Fibroblast of skin of right quadriceps (primary cell): ENCODE results near the gene BAHCC1.

Experiments
- DNase-seq: peaks from one replicate; pipeline ENCODE4 v3.0.0-alpha.2; 2013

Gene BAHCC1

GRCh38 chr17:81387100-81388090 is 7.9 kb upstream of the BAHCC1 start:
- DNase-seq: peak; percentile 82

- DNase-seq: no peak
Measured at GRCh38 chr17:81388091-81388611, 7.1 kb upstream of the BAHCC1 start.

- DNase-seq: no peak
Measured at GRCh38 chr17:81388612-81389367, 6.5 kb upstream of the BAHCC1 start.

DNA sequence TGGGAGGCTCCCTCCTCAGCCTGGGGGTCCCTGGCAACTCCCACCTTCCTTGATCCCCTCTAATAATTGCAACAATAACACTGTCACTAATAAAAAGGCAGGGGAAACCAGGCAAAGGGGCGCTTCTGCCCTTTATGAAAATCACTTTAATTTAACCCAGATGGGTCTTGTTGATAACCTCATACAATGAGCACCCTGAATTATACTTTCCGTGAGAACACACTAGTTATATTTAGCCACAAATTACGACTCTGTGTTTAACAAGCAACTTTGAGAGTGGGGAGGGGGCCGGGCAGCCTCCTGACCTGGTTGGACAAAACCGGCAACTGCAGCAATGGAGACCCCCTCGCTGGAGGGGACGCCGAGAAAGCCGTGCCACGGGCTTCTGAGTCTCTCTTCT is 5.7 kb upstream of the BAHCC1 start:
- peak; percentile 58 for DNase-seq

DNA sequence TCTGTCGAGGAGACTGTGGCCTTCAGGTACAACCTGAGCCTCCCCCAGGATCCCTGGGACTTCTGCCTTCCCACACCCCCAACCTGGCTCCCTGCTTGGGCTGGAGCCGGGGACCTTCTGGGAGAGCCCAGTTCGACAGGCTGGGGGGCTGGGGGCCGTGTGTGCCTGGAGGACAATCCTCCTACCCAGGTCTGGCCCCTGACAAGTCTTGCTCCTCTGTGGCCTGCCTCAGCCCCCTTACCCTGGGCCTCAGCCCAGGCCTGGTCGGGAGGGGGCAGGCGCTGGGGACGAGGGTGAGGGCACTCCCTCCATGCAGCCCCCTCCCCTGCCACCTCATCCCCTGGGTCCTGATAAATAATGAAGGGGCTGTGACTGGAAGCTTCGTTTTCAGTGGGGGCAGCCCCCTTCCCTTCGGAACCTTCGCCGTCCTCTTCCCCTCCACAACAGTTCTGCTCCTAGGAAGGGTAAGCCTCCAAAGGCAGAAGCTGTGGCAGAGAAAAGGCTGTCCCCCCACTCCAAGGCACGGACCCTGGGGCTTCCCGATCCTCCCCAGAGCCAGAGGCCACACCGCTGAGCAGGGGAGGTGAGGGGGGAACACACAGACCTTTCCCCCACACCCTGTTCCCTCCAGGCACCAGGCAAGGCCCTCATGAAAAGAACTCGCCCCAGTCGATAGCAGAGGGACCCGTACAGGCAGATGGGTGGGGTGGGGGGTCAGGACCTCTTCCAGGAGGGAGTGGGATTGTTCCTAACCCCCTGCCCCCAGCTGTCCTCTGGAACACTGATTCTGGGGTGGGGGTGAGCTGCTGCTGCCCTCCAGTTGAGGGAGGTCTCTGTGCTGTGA is 5.0 kb upstream of the BAHCC1 start:
- DNase-seq: no peak

DNA sequence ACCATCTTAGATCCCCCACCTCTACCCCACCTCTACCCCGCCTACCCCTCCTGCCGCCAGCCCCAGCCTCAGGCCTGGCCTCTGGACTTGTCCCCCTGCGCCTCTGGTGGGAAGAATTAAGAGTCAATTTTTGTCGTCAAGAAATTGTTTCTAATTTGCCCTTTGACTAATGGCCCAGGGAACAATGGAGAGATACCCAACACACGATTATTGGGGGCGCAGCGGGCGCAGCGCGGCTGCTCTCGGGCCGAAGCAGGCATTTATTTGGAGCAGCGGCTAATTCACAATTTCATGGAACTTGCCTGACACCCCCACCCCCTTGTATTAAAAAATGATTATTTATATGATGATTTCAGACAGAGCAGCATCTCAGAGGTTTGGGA is 4.4 kb upstream of the BAHCC1 start:
- DNase-seq: no peak

DNA sequence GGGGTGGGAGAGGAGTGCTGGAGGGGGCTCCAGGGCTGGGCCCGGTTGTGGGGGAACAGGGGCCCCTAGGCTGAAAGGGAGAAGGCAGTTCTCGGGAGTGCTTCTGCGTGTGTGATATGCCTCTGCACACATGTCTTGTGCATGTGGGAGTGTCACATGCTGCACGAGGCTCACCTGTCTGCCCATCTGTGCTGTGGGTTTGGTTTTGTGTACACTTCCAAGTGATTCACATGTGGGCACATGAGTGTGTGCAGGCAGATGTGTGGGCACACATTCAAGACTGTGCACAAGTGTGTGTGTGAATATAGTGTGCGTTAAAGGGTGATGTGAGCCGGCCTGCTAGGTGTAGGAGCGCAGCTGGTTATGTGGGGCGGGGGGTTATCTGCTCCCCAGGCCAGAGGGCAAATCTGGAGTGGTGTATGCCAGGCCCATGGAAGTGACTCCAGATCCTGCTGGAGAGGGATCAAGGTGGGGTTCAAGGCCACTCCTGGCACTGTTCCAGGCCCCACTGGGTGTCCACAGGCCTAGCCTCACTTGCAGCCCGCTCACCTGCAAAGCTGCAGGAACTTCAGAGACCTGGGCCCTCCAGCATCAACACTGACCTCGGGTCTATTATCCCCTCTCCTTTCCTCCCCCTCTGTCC is 3.8 kb upstream of the BAHCC1 start:
- DNase-seq: no peak

GRCh38 chr17:81391936-81392908 is 3.0 kb upstream of the BAHCC1 start:
- DNase-seq: peak; percentile 66

DNA sequence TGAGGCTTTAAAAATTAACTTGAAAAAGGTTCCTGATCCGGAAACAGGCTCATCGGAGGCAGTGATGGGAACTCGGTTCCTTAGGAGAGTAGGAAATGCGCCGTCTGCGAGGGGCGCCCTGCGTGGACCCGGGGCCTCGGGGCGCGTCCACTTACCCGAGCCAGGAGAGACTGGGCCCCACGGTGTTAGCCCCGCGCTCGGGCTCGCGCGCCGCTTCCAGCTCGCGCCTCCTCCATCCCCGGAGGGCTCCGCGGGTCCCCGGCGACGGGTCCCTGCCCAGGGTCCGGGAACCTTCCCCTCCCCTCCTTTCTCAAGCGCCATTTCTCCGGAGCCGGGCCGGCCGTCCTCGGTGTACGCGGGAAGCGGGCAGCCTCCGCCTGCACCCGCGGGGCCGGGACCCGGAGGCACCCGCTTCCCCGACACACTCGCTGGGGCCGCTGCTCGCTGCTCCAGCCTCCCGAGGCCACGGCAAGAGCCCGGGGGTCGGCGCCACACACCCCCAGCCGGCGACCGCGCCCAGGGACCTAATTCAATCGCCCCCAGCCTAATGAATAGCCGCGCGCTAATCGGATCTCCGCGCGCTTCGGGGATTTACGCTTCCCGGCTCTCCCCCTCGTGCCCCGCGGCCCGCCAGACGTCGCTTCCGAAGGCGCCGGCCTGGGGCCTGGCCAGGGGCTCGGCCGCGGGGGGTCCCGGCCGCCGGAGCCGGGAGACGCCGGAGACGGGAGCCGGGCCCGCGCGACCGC is 2.2 kb upstream of the BAHCC1 start:
- DNase-seq: no peak

DNA sequence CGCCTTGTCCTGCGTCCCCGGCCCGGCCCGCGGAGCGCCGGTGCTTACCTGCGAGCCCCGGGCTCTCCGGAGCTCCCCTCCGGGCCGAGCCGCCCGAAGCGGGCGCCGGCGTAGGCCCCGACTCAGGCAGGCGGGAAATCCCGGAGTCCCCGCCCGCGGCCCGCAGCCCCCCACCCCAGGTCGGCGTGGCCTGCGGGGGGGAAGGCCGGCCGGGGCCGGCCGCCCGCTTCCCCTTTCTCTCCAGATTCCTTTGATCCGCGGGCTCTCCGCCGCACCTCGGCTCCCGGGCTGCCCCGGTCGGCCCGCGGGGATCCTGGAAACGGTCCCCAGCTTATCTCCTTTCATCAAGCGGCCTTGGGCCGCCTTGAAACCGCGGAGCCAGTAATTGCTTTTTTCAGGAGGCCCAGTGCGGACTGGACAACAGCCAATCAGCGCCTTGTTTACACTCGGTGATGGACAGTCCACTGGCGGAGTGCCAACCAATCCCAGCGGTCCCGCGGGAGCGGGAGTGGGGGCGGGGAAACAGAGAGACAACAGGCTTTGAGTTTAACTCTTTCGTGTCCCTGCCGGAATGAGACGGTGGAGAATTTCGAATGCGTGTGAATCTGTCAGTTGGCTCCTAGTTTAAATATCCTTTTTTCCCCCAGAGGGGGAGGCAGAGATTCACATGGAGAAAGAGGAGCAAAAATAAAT is 1.4 kb upstream of the BAHCC1 start:
- peak; percentile 100 for DNase-seq

DNA sequence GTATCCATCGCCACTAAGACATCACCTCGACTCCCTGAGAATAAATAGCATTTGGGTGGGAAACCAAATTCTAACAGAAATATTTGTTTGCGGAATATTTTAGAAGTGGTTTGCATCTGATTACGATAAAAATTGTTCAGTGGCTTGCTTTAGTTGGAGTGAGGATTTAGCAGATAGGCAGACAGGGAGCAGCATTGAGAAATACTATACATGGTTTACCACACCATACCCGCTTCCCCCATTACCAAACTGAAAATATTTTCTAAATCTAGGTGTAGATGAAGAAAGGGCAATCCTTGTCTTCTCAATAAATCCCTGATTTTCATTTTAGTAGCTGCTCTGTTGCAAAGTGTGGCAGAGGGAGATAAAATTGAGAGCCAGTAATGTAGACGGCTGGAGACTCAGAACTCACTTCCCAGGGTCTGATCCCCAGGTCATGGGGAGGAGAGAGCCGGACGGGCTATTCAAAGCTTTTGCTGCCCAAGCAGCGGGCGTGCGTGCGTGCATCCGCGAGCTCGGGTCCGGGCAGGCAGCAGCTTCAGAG is 808 bp upstream of the BAHCC1 start:
- DNase-seq: no peak

DNA sequence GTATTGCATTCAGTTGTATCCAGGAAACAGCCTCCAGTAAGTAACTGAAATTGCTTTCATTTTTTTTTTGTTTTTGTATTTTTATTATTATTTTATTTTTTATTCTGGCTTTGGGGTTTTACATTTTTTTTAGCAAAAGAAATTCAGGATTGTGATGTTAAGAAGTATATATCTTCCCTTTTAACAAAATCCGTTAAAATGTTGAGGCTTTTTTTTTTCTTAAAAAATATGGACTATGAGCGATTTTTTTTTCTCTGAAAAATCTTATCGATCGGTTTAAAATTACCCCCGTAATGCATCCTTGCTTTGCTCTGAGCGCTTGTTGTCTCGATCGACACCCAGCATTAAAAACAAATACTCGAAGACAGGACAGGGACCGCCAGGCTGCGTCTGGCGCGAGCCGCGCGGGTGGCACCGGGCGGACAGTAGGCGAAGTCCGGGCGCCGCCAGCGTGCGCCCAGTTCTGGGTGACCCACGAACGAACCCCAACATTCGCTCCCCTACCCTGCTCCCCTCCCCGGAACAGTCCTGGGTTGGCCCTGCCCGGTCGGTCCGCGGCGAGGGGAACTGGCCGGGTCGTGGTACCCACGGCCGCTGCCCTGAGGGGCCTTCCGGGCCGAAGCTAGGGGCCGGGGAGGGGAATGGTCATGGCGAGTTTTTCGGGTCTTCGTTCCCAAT is 482 bp downstream of the BAHCC1 start:
- no peak for DNase-seq

DNA sequence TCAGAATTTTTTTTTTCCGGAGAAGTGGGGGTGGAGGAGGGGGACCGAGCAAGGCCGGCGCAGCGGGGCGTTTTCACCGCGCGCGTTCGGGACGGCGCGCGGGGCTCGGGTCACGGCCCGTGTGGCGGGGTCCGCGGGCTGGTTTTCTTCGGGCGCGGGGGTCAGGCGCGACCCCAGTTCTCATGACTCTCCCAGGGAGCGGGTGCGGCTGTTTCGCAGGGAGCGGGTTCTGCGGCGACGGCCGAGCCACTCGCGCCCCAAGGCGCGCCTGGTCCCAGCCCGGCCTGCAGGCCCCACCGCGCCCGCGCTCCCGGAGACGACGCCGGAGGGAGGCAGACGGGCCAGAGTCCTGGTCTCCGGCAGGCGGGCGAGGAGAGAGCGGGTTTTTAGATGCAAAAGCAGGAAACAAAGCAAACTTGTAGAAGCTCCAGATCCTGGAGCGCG is 1.0 kb downstream of the BAHCC1 start:
- DNase-seq: no peak

GRCh38 chr17:81396722-81397313 is 1.6 kb downstream of the BAHCC1 start:
- peak; percentile 54 for DNase-seq

GRCh38 chr17:81397314-81398175 is 2.3 kb downstream of the BAHCC1 start:
- DNase-seq: peak; percentile 73

DNA sequence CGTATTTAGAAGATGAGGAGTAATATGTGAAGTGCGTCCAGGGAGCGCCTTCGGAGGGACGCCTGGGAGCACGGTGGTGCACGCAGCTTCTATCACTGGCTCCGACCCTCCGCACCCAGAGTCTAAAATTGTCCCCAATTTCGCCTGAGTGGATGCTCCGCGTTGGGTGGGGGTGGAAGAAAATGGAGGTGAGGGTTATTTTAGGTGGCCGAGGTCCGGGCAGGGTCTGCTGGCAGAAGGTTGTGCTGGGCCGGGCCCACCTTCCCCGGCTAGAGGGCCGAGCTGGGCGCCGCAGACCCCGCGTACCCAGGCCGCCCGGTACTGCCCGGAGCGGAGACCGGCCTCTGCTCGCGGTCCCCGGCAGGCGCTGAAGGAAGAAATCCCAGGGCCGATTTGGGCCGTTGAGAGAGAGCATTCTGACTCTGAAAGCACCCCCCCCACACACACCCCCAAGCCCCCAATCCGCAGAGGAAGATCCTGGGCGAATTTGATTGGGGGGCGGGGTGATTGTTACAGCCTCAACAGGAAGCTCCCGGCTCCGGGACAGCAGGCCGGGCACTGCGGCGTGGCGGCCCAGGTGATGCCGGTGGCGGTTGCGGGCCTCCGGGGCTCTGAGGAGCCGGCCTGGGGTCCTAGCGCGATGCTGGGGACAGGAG is 3.0 kb downstream of the BAHCC1 start:
- DNase-seq: peak; percentile 79
